OCI-M1 (cell line): Measurements from ENCODE around the gene CLCA2.

Experiments
- DNase-seq: peaks from one replicate; lab custom pipeline; 2025; lab: John Stamatoyannopoulos, UW

Gene CLCA2

GRCh38 chr1:86423873-86424272, at the start of gene CLCA2:
TSS of gene CLCA2 (plus strand) at chr1:86424171. CDS start at chr1:86424248, 77 bp downstream.
- no peak for DNase-seq

GRCh38 chr1:86375688-86376087, 48.3 kb upstream of the CLCA2 start:
- DNase-seq = no peak

GRCh38 chr1:86377341-86377740, 46.6 kb upstream of the CLCA2 start:
- no peak for DNase-seq

- no peak for DNase-seq
Observed at GRCh38 chr1:86378813-86379212, 45.2 kb upstream of the CLCA2 start.

- DNase-seq = peak; percentile 82
Observed at GRCh38 chr1:86380257-86380861, 43.6 kb upstream of the CLCA2 start.

- peak; percentile 54 for DNase-seq
Observed at GRCh38 chr1:86381223-86381622, 42.7 kb upstream of the CLCA2 start.

GRCh38 chr1:86382878-86383277, 41.1 kb upstream of the CLCA2 start:
- DNase-seq = peak; percentile 68

GRCh38 chr1:86387916-86388627, 35.9 kb upstream of the CLCA2 start:
- no peak for DNase-seq

- no peak for DNase-seq
Observed at GRCh38 chr1:86388777-86389176, 35.2 kb upstream of the CLCA2 start.

GRCh38 chr1:86389307-86389706, 34.7 kb upstream of the CLCA2 start:
- no peak for DNase-seq

- DNase-seq = no peak
Observed at GRCh38 chr1:86394416-86394815, 29.6 kb upstream of the CLCA2 start.

- peak; percentile 87 for DNase-seq
Observed at GRCh38 chr1:86395751-86396497, 28.0 kb upstream of the CLCA2 start, which contains the start of gene ODF2L. TSS of gene ODF2L (minus strand) at chr1:86396323. CDS start at chr1:86387027, 9,296 bp downstream.

GRCh38 chr1:86396498-86396890, 27.5 kb upstream of the CLCA2 start:
- DNase-seq = peak; percentile 66

- no peak for DNase-seq
Observed at GRCh38 chr1:86409416-86410021, 14.5 kb upstream of the CLCA2 start.

GRCh38 chr1:86410879-86411278, 13.1 kb upstream of the CLCA2 start:
- DNase-seq = no peak

GRCh38 chr1:86416343-86416742, 7.6 kb upstream of the CLCA2 start:
- DNase-seq = no peak

GRCh38 chr1:86419277-86419903, 4.6 kb upstream of the CLCA2 start:
- DNase-seq = peak; percentile 73

GRCh38 chr1:86421601-86422280, 2.2 kb upstream of the CLCA2 start:
- peak; percentile 32 for DNase-seq

- DNase-seq = peak; percentile 29
Observed at GRCh38 chr1:86423473-86423872, 498 bp upstream of the CLCA2 start.

GRCh38 chr1:86429122-86429725, 5.3 kb downstream of the CLCA2 start:
- peak; percentile 57 for DNase-seq

GRCh38 chr1:86429835-86430234, 5.9 kb downstream of the CLCA2 start:
- peak; percentile 90 for DNase-seq
